WTC11 (cell line): ENCODE measurements around the gene STX4. TPM values are rescaled to one million over a fixed set of nuclear protein-coding genes. Genes with fewer than 3 reads are reported as not detected.

ENCODE experiments used
- ATAC-seq: fragments of 200-7000 bp; cut with Tn5 transposase; 2 replicates; pipeline ENCODE4 v1.10.0; 2021; ENCODE audit warnings: mild to moderate bottlenecking, moderate library complexity
- CTCF ChIA-PET: fragments of 300-600 bp; sonication (Branson Sonifier 250); formaldehyde crosslinking; loops from one replicate; lab custom pipeline; 2021; ENCODE audit warnings: antibody characterized with exemption; lab: Charles Lee
- POLR2A ChIA-PET: fragments of 350-600 bp; sonication (Branson Sonifier 250); formaldehyde crosslinking; loops from one replicate; lab custom pipeline; 2021; ENCODE audit warnings: antibody characterized with exemption; lab: Charles Lee
- DNase-seq: peaks from one replicate; pipeline ENCODE4 v3.0.0; 2021; ENCODE audit warnings: low spot score
- H3K27ac Mint-ChIP-seq: 2 replicates; pipeline ENCODE4 v1.8.0; 2021; ENCODE audit warnings: mixed read lengths
- H3K27me3 Mint-ChIP-seq: 2 replicates; pipeline ENCODE4 v1.8.0; 2021; ENCODE audit warnings: low read depth, mild to moderate bottlenecking, moderate library complexity, mixed read lengths
- H3K36me3 Mint-ChIP-seq: 2 replicates; pipeline ENCODE4 v1.8.0; 2021; ENCODE audit warnings: mixed read lengths
- H3K4me1 Mint-ChIP-seq: 2 replicates; pipeline ENCODE4 v1.8.0; 2022; ENCODE audit warnings: mixed read lengths
- H3K4me3 Mint-ChIP-seq: 2 replicates; pipeline ENCODE4 v1.8.0; 2021; ENCODE audit warnings: mild to moderate bottlenecking, moderate library complexity, mixed read lengths
- H3K9me3 Mint-ChIP-seq: 2 replicates; pipeline ENCODE4 v1.8.0; 2021; ENCODE audit warnings: mixed read lengths
- AFF4 ChIP-seq: sonication (generic); formaldehyde crosslinking; IDR thresholded peaks from 2 replicates; pipeline ENCODE4 v1.8.1; 2023; ENCODE audit warnings: mild to moderate bottlenecking, missing genetic modification reagents, borderline replicate concordance
- ATF2 ChIP-seq: sonication (generic); formaldehyde crosslinking; IDR thresholded peaks from 2 replicates; pipeline ENCODE4 v1.8.1; 2022; ENCODE audit warnings: low read depth, missing genetic modification reagents, borderline replicate concordance
- CREB1 ChIP-seq: sonication (generic); formaldehyde crosslinking; IDR thresholded peaks from 2 replicates; pipeline ENCODE4 v1.8.0; 2023; ENCODE audit warnings: mild to moderate bottlenecking, missing genetic modification reagents
- ETV6 ChIP-seq: sonication (generic); formaldehyde crosslinking; IDR thresholded peaks from 2 replicates; pipeline ENCODE4 v1.8.1; 2022; ENCODE audit warnings: mild to moderate bottlenecking, missing genetic modification reagents
- FOXK1 ChIP-seq: sonication (generic); formaldehyde crosslinking; IDR thresholded peaks from 2 replicates; pipeline ENCODE4 v1.8.0; 2022; ENCODE audit warnings: mild to moderate bottlenecking, moderate library complexity, missing genetic modification reagents
- JUN ChIP-seq: sonication (generic); formaldehyde crosslinking; IDR thresholded peaks from 2 replicates; pipeline ENCODE4 v1.8.0; 2023; ENCODE audit warnings: mild to moderate bottlenecking, missing genetic modification reagents
- NFE2L1 ChIP-seq: sonication (generic); formaldehyde crosslinking; IDR thresholded peaks from 2 replicates; pipeline ENCODE4 v1.8.1; 2023; ENCODE audit warnings: missing genetic modification reagents
- PRDM15 ChIP-seq: sonication (generic); formaldehyde crosslinking; IDR thresholded peaks from 2 replicates; pipeline ENCODE4 v1.8.0; 2022; ENCODE audit warnings: missing genetic modification reagents
- ZBTB43 ChIP-seq: sonication (generic); formaldehyde crosslinking; IDR thresholded peaks from 2 replicates; pipeline ENCODE4 v1.8.1; 2023; ENCODE audit warnings: mild to moderate bottlenecking, missing genetic modification reagents
- total RNA-seq: library from RNA; stranded (reverse); gene quantifications from 3 replicates; pipeline ENCODE4 v1.2.3, GENCODE V29; 2021
- TF ChIP-seq, protein P1 (sequence below): sonication (generic); formaldehyde crosslinking; IDR thresholded peaks from 2 replicates; pipeline ENCODE4 v1.8.1; 2023; ENCODE audit warnings: mild to moderate bottlenecking, missing genetic modification reagents, moderate library complexity
- TF ChIP-seq, protein P2 (sequence below): sonication (generic); formaldehyde crosslinking; IDR thresholded peaks from 2 replicates; pipeline ENCODE4 v1.8.1; 2022; ENCODE audit warnings: mild to moderate bottlenecking, missing genetic modification reagents, moderate library complexity, borderline replicate concordance
- TF ChIP-seq, protein P3 (sequence below): sonication (generic); formaldehyde crosslinking; IDR thresholded peaks from 2 replicates; pipeline ENCODE4 v1.8.0; 2022; ENCODE audit warnings: mild to moderate bottlenecking, missing genetic modification reagents
- TF ChIP-seq, protein P4 (sequence below): sonication (generic); formaldehyde crosslinking; conservative IDR thresholded peaks from 2 replicates; pipeline ENCODE4 v1.8.1; 2023; ENCODE audit warnings: mild to moderate bottlenecking, low read depth, missing genetic modification reagents, moderate library complexity
- TF ChIP-seq, protein P5 (sequence below): fragments of 250-450 bp; sonication (Bioruptor Pico); IDR thresholded peaks from 2 replicates; pipeline ENCODE4 v1.8.0; 2021; ENCODE audit warnings: mild to moderate bottlenecking

The STX4 gene
- total RNA-seq, 1 experiment from 2014 or later: 38.4 TPM

GRCh38 chr16:31064882-31065461 is 31.6 kb downstream of the STX4 start:
- no peaks in the 10 kb centered on the region for H3K9me3 Mint-ChIP-seq
- no peak for TF ChIP-seq ATF2 (CRISPR knock-in tag)
- no peak for TF ChIP-seq ZBTB43 (CRISPR knock-in tag)
- TF ChIP-seq PRDM15: no peak
- TF ChIP-seq JUN: no peak
- TF ChIP-seq, protein P1, sequence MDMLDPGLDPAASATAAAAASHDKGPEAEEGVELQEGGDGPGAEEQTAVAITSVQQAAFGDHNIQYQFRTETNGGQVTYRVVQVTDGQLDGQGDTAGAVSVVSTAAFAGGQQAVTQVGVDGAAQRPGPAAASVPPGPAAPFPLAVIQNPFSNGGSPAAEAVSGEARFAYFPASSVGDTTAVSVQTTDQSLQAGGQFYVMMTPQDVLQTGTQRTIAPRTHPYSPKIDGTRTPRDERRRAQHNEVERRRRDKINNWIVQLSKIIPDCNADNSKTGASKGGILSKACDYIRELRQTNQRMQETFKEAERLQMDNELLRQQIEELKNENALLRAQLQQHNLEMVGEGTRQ (CRISPR knock-in tag): no peak
- no peak for TF ChIP-seq CREB1
- TF ChIP-seq, protein P2, sequence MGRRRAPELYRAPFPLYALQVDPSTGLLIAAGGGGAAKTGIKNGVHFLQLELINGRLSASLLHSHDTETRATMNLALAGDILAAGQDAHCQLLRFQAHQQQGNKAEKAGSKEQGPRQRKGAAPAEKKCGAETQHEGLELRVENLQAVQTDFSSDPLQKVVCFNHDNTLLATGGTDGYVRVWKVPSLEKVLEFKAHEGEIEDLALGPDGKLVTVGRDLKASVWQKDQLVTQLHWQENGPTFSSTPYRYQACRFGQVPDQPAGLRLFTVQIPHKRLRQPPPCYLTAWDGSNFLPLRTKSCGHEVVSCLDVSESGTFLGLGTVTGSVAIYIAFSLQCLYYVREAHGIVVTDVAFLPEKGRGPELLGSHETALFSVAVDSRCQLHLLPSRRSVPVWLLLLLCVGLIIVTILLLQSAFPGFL (CRISPR knock-in tag): no peak
- TF ChIP-seq, protein P3, sequence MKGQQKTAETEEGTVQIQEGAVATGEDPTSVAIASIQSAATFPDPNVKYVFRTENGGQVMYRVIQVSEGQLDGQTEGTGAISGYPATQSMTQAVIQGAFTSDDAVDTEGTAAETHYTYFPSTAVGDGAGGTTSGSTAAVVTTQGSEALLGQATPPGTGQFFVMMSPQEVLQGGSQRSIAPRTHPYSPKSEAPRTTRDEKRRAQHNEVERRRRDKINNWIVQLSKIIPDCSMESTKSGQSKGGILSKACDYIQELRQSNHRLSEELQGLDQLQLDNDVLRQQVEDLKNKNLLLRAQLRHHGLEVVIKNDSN (CRISPR knock-in tag): no peak
- TF ChIP-seq ETV6: no peak
- no peak for TF ChIP-seq AFF4
- TF ChIP-seq, protein P4, sequence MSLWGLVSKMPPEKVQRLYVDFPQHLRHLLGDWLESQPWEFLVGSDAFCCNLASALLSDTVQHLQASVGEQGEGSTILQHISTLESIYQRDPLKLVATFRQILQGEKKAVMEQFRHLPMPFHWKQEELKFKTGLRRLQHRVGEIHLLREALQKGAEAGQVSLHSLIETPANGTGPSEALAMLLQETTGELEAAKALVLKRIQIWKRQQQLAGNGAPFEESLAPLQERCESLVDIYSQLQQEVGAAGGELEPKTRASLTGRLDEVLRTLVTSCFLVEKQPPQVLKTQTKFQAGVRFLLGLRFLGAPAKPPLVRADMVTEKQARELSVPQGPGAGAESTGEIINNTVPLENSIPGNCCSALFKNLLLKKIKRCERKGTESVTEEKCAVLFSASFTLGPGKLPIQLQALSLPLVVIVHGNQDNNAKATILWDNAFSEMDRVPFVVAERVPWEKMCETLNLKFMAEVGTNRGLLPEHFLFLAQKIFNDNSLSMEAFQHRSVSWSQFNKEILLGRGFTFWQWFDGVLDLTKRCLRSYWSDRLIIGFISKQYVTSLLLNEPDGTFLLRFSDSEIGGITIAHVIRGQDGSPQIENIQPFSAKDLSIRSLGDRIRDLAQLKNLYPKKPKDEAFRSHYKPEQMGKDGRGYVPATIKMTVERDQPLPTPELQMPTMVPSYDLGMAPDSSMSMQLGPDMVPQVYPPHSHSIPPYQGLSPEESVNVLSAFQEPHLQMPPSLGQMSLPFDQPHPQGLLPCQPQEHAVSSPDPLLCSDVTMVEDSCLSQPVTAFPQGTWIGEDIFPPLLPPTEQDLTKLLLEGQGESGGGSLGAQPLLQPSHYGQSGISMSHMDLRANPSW: no peak
- no peak for TF ChIP-seq FOXK1 (CRISPR knock-in tag)
- TF ChIP-seq NFE2L1 (CRISPR knock-in tag): no peak
- TF ChIP-seq, protein P5, sequence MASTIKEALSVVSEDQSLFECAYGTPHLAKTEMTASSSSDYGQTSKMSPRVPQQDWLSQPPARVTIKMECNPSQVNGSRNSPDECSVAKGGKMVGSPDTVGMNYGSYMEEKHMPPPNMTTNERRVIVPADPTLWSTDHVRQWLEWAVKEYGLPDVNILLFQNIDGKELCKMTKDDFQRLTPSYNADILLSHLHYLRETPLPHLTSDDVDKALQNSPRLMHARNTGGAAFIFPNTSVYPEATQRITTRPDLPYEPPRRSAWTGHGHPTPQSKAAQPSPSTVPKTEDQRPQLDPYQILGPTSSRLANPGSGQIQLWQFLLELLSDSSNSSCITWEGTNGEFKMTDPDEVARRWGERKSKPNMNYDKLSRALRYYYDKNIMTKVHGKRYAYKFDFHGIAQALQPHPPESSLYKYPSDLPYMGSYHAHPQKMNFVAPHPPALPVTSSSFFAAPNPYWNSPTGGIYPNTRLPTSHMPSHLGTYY (CRISPR knock-in tag): no peak
- TF ChIP-seq, all 79 proteins: peak for 0
- H3K27ac Mint-ChIP-seq: peak overlapping the region; percentile 20; the same call in 1 of the 2 replicates
- no peaks in the 10 kb centered on the region for H3K27me3 Mint-ChIP-seq
- ATAC-seq (no peak), DNase-seq (no peak)
- CTCF ChIA-PET: interaction anchor here (1.8 kb wide), 1 partner anchor 80 kb away, joined by 6 read pairs; the partner anchor contains the start of gene HSD3B7
- no peaks in the 10 kb centered on the region for H3K4me1 Mint-ChIP-seq
- no peak overlapping the region for H3K4me3 Mint-ChIP-seq
- H3K36me3 Mint-ChIP-seq: peaks cover 23% of the 10 kb centered on the region
- POLR2A ChIA-PET: no interaction called here
